NB4 (cell line): ENCODE data around the gene TMEM184A.

ENCODE experiments used
- DNase-seq: peaks from one replicate; pipeline ENCODE4 v3.0.0; 2010; ENCODE audit warnings: low read depth
- H3K4me3 ChIP-seq: one replicate; pipeline ENCODE4 v1.5.1; 2011; ENCODE audit warnings: mild to moderate bottlenecking, low read depth, low read length, moderate library complexity
- MYC ChIP-seq: IDR thresholded peaks from 2 replicates; pipeline ENCODE4 v1.6.1; 2011; ENCODE audit warnings: low read depth, low read length
- POLR2A ChIP-seq: IDR thresholded peaks from 2 replicates; pipeline ENCODE4 v1.6.1; 2011; ENCODE audit warnings: mild to moderate bottlenecking; ENCODE audit not compliant: insufficient read length; ENCODE audit errors: extremely low read depth
- TF ChIP-seq, protein P1 (sequence below): IDR thresholded peaks from one replicate; pipeline ENCODE4 v1.5.1; 2012; ENCODE audit warnings: low read depth, low read length
- TF ChIP-seq, protein P2 (sequence below): IDR thresholded peaks from 2 replicates; pipeline ENCODE4 v1.6.1; 2011; ENCODE audit warnings: low read depth, low read length

The TMEM184A gene

DNA sequence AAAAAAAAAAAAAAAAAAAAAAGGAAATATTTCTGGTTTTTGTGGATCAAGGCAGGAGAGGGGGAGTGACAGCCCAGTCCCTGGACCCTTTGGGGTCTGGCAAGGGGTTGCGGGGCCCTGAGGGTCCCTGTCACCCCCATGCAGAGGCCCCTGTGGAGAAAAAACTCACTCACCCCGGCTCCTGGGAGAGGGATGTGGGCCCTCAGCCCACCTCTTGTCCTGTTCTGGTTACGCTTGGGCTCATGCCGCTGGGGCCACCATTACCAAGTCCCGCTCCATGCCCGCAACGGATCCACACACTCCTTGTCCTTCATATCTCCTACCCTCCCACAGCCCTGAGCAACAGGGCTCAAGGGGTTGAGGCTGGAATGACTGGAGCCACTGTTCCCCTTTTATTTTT, 1.0 kb upstream of the TMEM184A start:
- no peak for TF ChIP-seq MYC
- TF ChIP-seq, protein P1, sequence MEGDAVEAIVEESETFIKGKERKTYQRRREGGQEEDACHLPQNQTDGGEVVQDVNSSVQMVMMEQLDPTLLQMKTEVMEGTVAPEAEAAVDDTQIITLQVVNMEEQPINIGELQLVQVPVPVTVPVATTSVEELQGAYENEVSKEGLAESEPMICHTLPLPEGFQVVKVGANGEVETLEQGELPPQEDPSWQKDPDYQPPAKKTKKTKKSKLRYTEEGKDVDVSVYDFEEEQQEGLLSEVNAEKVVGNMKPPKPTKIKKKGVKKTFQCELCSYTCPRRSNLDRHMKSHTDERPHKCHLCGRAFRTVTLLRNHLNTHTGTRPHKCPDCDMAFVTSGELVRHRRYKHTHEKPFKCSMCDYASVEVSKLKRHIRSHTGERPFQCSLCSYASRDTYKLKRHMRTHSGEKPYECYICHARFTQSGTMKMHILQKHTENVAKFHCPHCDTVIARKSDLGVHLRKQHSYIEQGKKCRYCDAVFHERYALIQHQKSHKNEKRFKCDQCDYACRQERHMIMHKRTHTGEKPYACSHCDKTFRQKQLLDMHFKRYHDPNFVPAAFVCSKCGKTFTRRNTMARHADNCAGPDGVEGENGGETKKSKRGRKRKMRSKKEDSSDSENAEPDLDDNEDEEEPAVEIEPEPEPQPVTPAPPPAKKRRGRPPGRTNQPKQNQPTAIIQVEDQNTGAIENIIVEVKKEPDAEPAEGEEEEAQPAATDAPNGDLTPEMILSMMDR = no peak
- no peak overlapping the region for H3K4me3 ChIP-seq
- no peak for DNase-seq

DNA sequence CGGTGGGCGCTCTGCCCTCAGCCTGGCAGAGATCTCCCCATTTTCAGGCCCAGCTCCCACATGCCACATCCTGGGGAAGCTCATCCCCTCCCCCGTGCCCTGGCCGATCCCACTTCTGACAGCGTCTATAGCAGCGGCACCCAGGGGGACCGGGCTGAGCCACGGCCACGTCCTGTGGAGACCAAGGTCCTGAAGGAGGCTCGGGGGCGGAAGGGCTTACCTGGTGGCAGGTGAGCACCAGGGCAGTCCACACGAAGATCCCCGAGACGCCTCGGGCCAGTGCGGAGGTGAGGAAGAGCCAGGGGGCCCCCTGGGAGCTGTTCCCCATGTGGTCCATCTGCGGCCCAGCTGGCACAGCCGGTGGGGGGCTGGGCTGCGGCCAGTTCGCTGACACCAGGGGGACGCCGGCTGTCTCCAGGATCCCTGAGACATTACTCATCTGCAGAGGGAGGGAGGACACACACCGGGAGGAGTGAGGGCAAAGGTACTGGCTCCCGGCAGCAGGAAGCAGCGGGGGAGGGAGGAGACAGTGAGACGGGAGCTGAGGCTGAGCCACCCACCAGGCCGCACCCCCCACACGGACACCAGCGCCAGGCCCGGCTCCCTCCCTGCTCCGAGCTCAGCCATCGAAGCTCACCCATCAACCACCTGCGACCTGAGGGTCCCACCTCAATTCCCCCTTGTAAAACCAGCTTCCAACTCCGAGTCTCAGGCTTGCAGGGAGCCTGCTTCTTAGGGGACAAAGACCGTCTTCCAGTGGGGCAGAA, 776 bp downstream of the TMEM184A start:
- DNase-seq = peak; percentile 78
- TF ChIP-seq, protein P2, sequence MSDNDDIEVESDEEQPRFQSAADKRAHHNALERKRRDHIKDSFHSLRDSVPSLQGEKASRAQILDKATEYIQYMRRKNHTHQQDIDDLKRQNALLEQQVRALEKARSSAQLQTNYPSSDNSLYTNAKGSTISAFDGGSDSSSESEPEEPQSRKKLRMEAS = no peak
- TF ChIP-seq, protein P1 = no peak
- no peak for TF ChIP-seq POLR2A
- TF ChIP-seq MYC = no peak
- no peak overlapping the region for H3K4me3 ChIP-seq

DNA sequence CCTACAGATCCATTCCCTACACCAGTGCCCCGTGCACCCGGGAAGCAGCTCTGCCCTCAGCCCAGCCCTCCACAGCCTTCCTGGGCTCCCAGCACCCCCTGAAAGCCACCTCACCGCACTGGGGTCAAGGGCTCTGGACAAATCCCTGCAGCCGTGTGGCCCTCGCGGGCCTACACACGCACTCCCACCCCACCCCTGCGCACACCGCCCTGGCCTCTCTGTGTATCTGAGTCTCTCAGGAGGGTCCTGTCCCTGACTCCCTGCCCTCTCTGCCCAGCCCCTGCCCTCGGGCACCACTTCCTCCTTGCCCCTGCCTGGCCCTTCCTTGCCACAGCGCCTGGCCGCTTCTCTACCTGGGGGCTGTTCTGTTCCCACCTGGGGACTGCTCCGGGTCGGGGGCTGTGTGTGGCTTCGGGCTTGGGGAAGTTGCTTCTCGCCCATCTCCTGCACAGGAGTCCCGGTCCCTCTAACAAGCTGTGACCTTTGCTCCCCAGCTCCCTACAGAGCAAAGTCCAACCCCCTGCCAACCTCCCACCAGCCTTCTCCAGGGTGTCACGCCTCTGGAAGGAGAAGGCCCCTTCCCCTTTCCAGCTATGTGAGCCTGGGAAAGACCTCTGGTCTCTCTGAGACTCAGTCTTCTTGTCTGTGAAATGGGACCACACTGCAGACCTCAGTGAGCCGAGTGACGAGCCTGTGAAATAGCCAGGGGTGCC, 1.5 kb downstream of the TMEM184A start:
- no peak for DNase-seq
- H3K4me3 ChIP-seq = no peak overlapping the region
- TF ChIP-seq, protein P1 = no peak
- TF ChIP-seq POLR2A = no peak
- TF ChIP-seq, protein P2 = no peak
- no peak for TF ChIP-seq MYC

DNA sequence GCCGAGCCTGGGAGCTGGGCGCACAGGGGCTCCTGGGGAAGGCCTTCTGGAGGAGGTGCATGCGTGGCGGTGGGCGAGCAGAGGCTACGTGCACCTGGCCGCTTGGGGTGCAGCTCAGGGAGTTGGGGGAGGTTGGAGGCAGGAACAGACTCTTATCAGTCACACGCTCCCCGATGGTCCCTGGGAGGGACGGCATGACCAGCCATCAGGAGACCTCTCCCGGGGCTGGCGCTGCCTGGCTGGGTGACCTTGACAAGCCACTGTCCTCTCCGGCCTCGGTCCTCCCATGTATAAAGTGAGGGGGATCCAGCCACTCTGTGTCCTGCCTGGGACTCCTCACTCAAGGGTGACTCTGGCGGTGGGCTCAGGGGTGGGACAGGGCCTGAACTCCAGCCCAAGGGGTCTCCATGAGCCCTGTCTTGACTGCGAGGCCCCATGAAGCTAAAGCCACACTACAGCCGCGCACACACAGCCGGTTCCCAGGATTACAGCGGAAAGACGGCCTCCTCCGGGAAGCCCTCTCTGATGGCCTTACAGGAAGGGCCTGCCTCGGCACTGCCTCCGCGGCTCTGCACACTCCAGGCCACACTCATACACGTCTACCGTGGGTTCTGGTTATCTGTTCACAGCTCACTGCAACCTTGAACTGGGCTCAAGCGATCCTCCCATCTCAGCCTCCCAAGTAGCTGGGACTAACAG, 2.3 kb downstream of the TMEM184A start:
- no peak for DNase-seq
- TF ChIP-seq, protein P1 = no peak
- TF ChIP-seq, protein P2 = no peak
- TF ChIP-seq POLR2A (no peak), MYC (no peak)
- no peak overlapping the region for H3K4me3 ChIP-seq

DNA sequence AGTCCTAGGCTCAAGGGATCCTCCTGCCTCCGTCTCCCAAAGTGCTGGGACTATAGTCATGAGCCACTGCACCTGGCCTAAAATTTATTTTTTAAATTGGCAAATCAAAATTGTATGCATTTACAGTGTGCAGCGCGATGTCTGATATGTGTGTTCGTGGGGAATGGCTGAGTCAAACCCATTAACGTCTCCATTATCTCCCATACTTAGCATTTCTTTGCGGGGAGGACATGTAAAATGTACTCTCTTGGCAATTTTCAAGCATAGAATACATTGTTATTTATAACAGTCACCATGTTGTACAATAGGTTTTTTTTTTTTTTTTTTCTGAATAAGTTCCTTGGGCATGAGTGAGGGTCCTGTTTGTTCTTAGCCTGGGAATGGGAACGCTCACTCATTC, 3.8 kb downstream of the TMEM184A start:
- H3K4me3 ChIP-seq = no peak overlapping the region
- DNase-seq = no peak
- no peak for TF ChIP-seq MYC
- TF ChIP-seq, protein P2 = no peak
- TF ChIP-seq, protein P1 = no peak
- no peak for TF ChIP-seq POLR2A
